GM19372 (cell line): ENCODE results near the gene IL16.
A peak's percentile ranks its signal among the peaks of the same experiment; 100 is the strongest.

Experiments
- ATAC-seq: cut with Tn5 transposase; IDR thresholded peaks from one replicate; pipeline ENCODE4 v1.9.1; 2021; ENCODE audit warnings: mild to moderate bottlenecking, low read depth, moderate library complexity; ENCODE audit not compliant: unreplicated experiment

IL16 gene

GRCh38 chr15:81254277-81254915 is 57.7 kb downstream of the IL16 start:
- ATAC-seq = no peak

- no peak for ATAC-seq
These were observed 58.2 kb downstream of the IL16 start for GRCh38 chr15:81254916-81255290.

GRCh38 chr15:81255315-81255957 is 58.8 kb downstream of the IL16 start:
- no peak for ATAC-seq

GRCh38 chr15:81255958-81256320 is 59.3 kb downstream of the IL16 start:
- ATAC-seq = no peak

GRCh38 chr15:81256916-81257315 is 60.2 kb downstream of the IL16 start:
- no peak for ATAC-seq

- no peak for ATAC-seq
These were observed 60.8 kb downstream of the IL16 start for GRCh38 chr15:81257435-81257834.

- no peak for ATAC-seq
These were observed 61.8 kb downstream of the IL16 start for GRCh38 chr15:81258455-81258854.

- no peak for ATAC-seq
These were observed 63.1 kb downstream of the IL16 start for GRCh38 chr15:81259760-81260298.

- no peak for ATAC-seq
These were observed 64.6 kb downstream of the IL16 start for GRCh38 chr15:81261172-81261811.

- no peak for ATAC-seq
These were observed 66.8 kb downstream of the IL16 start for GRCh38 chr15:81263477-81263876.

GRCh38 chr15:81264072-81264857 is 67.6 kb downstream of the IL16 start:
- ATAC-seq = no peak

GRCh38 chr15:81265256-81265943 is 68.7 kb downstream of the IL16 start:
- no peak for ATAC-seq

- peak; percentile 78 for ATAC-seq
These were observed 69.5 kb downstream of the IL16 start for GRCh38 chr15:81265944-81266775.

- no peak for ATAC-seq
These were observed 71.7 kb downstream of the IL16 start for GRCh38 chr15:81268340-81268739.

- ATAC-seq = no peak
These were observed 72.4 kb downstream of the IL16 start for GRCh38 chr15:81268881-81269601.

- ATAC-seq = no peak
These were observed 73.5 kb downstream of the IL16 start for GRCh38 chr15:81270188-81270587.

GRCh38 chr15:81270781-81271491 is 74.3 kb downstream of the IL16 start:
- ATAC-seq = no peak
